HG03469 (cell line): ENCODE data around the gene PGLYRP1.

ENCODE experiments used
- ATAC-seq: cut with Tn5 transposase; IDR thresholded peaks from one replicate; pipeline ENCODE4 v1.9.1; 2021; ENCODE audit warnings: mild to moderate bottlenecking, moderate library complexity, moderate number of reproducible peaks; ENCODE audit not compliant: unreplicated experiment

The PGLYRP1 gene

GRCh38 chr19:46022431-46023310 lies at the start of gene PGLYRP1:
Gene PGLYRP1 (minus strand): TSS chr19:46023053. CDS start chr19:46023021, 32 bp downstream.
- ATAC-seq, result no peak

- ATAC-seq, result no peak
Measured at GRCh38 chr19:46069806-46070341, 47.0 kb upstream of the PGLYRP1 start.

- no peak for ATAC-seq
Measured at GRCh38 chr19:46068345-46069258, 45.7 kb upstream of the PGLYRP1 start.

- no peak for ATAC-seq
Measured at GRCh38 chr19:46067691-46068090, 44.8 kb upstream of the PGLYRP1 start.

GRCh38 chr19:46066471-46066870 lies 43.6 kb upstream of the PGLYRP1 start:
- no peak for ATAC-seq

- ATAC-seq, result no peak
Measured at GRCh38 chr19:46065486-46066071, 42.7 kb upstream of the PGLYRP1 start.

- ATAC-seq, result no peak
Measured at GRCh38 chr19:46063201-46063600, 40.3 kb upstream of the PGLYRP1 start.

GRCh38 chr19:46060012-46060411 lies 37.2 kb upstream of the PGLYRP1 start:
- ATAC-seq, result no peak

- no peak for ATAC-seq
Measured at GRCh38 chr19:46058778-46059177, 35.9 kb upstream of the PGLYRP1 start.

GRCh38 chr19:46056536-46056935 lies 33.7 kb upstream of the PGLYRP1 start:
- ATAC-seq, result no peak

- ATAC-seq, result no peak
Measured at GRCh38 chr19:46052896-46053295, 30.0 kb upstream of the PGLYRP1 start.

GRCh38 chr19:46049597-46049996 lies 26.7 kb upstream of the PGLYRP1 start:
- ATAC-seq, result no peak

GRCh38 chr19:46043519-46043918 lies 20.7 kb upstream of the PGLYRP1 start:
- ATAC-seq, result no peak

- no peak for ATAC-seq
Measured at GRCh38 chr19:46042252-46042883, 19.5 kb upstream of the PGLYRP1 start.

GRCh38 chr19:46040952-46041500 lies 18.2 kb upstream of the PGLYRP1 start, which contains the start of gene IGFL4:
Gene IGFL4 (minus strand): TSS chr19:46041002. CDS start chr19:46040962, 40 bp downstream.
- ATAC-seq, result no peak

- ATAC-seq, result no peak
Measured at GRCh38 chr19:46040125-46040524, 17.3 kb upstream of the PGLYRP1 start.

- no peak for ATAC-seq
Measured at GRCh38 chr19:46036744-46037128, 13.9 kb upstream of the PGLYRP1 start.

- no peak for ATAC-seq
Measured at GRCh38 chr19:46035986-46036743, 13.3 kb upstream of the PGLYRP1 start.

- no peak for ATAC-seq
Measured at GRCh38 chr19:46035546-46035945, 12.7 kb upstream of the PGLYRP1 start.
